Skin of body (tissue), 2 donors: ENCODE data around the gene SH2D7. TPM values are rescaled to one million over a fixed set of nuclear protein-coding genes. Genes with fewer than 3 reads are reported as not detected.

Source experiments
- DNase-seq: peaks from one replicate; lab custom pipeline; 2025; lab: John Stamatoyannopoulos, UW
- total RNA-seq: library from RNA; depleted of rRNA; stranded (reverse); fragments of >200 nt; gene quantifications from one replicate; pipeline ENCODE4 v1.2.3, GENCODE V29; 2014

Gene SH2D7
- total RNA-seq, 1 donor from 2014 or later: not detected

GRCh38 chr15:78060232-78060631 lies 32.1 kb upstream of the SH2D7 start:
- no peak for DNase-seq

- peak; percentile 50 for DNase-seq
These were observed 30.4 kb upstream of the SH2D7 start for GRCh38 chr15:78061963-78062427.

GRCh38 chr15:78063217-78063616 lies 29.1 kb upstream of the SH2D7 start:
- no peak for DNase-seq

- DNase-seq: peak; percentile 65
These were observed 28.4 kb upstream of the SH2D7 start for GRCh38 chr15:78063970-78064385.

GRCh38 chr15:78064544-78064943 lies 27.8 kb upstream of the SH2D7 start:
- DNase-seq: peak; percentile 88

GRCh38 chr15:78065284-78065872 lies 27.0 kb upstream of the SH2D7 start:
- no peak for DNase-seq

GRCh38 chr15:78065973-78066946 lies 26.1 kb upstream of the SH2D7 start:
- no peak for DNase-seq

GRCh38 chr15:78067328-78068228 lies 24.8 kb upstream of the SH2D7 start:
- peak; percentile 79 for DNase-seq

GRCh38 chr15:78069052-78069414 lies 23.3 kb upstream of the SH2D7 start:
- no peak for DNase-seq

- DNase-seq: no peak
These were observed 22.8 kb upstream of the SH2D7 start for GRCh38 chr15:78069462-78070029.

GRCh38 chr15:78070049-78070700 lies 22.2 kb upstream of the SH2D7 start:
- DNase-seq: no peak

GRCh38 chr15:78071383-78071782 lies 21.0 kb upstream of the SH2D7 start:
- DNase-seq: no peak

GRCh38 chr15:78072080-78072892 lies 20.1 kb upstream of the SH2D7 start:
- peak; percentile 69 for DNase-seq

GRCh38 chr15:78073046-78073787 lies 19.1 kb upstream of the SH2D7 start:
- DNase-seq: peak; percentile 62

- peak; percentile 90 for DNase-seq
These were observed 16.7 kb upstream of the SH2D7 start for GRCh38 chr15:78075490-78076230.

GRCh38 chr15:78076231-78077052 lies 15.9 kb upstream of the SH2D7 start:
- no peak for DNase-seq
